Loucy (cell line): Measurements from ENCODE around the gene VPS45.

Source experiments
- H2AFZ ChIP-seq: fragments of 200-600 bp; sonication (generic); 2 replicates; pipeline ENCODE4 v1.6.0; 2016; ENCODE audit warnings: antibody characterized with exemption, mild to moderate bottlenecking, low read length, moderate library complexity
- H3F3A ChIP-seq: fragments of 200-600 bp; 2 replicates; pipeline ENCODE4 v1.6.0; 2016; ENCODE audit warnings: antibody characterized with exemption, low read depth, mild to moderate bottlenecking
- H3K27me3 ChIP-seq: fragments of 200-600 bp; sonication (generic); 2 replicates; pipeline ENCODE4 v1.6.1; 2014; ENCODE audit warnings: low read length, mild to moderate bottlenecking; ENCODE audit not compliant: insufficient read depth, poor library complexity, severe bottlenecking
- H3K36me3 ChIP-seq: fragments of 200-600 bp; sonication (generic); 2 replicates; pipeline ENCODE4 v1.6.1; 2016; ENCODE audit warnings: low read length; ENCODE audit not compliant: insufficient read depth
- H3K4me1 ChIP-seq: fragments of 200-600 bp; sonication (generic); 2 replicates; pipeline ENCODE4 v1.5.1; 2014; ENCODE audit warnings: low read length, mild to moderate bottlenecking; ENCODE audit not compliant: insufficient read depth, poor library complexity, severe bottlenecking
- H3K4me2 ChIP-seq: fragments of 200-600 bp; sonication (generic); 2 replicates; pipeline ENCODE4 v1.6.0; 2014; ENCODE audit warnings: antibody characterized with exemption, low read length, low read depth, mild to moderate bottlenecking; ENCODE audit not compliant: poor library complexity, severe bottlenecking
- H3K4me3 ChIP-seq: fragments of 200-600 bp; sonication (generic); 2 replicates; pipeline ENCODE4 v1.5.1; 2014; ENCODE audit warnings: low read length, mild to moderate bottlenecking, mixed read lengths; ENCODE audit not compliant: poor library complexity, severe bottlenecking
- H3K79me2 ChIP-seq: fragments of 200-600 bp; sonication (generic); 2 replicates; pipeline ENCODE4 v1.6.1; 2014; ENCODE audit warnings: low read length; ENCODE audit not compliant: insufficient read depth
- H3K9ac ChIP-seq: fragments of 200-600 bp; sonication (generic); 2 replicates; pipeline ENCODE4 v1.6.0; 2014; ENCODE audit warnings: mild to moderate bottlenecking, low read depth, low read length, moderate library complexity; ENCODE audit not compliant: poor library complexity, severe bottlenecking
- H3K9me2 ChIP-seq: fragments of 200-600 bp; sonication (generic); replicated peaks from 2 replicates; pipeline ENCODE4 v1.6.1; 2016; ENCODE audit warnings: low read depth, low read length, mixed read lengths
- H3K9me3 ChIP-seq: fragments of 200-600 bp; sonication (generic); 2 replicates; pipeline ENCODE4 v1.6.1; 2014; ENCODE audit warnings: mild to moderate bottlenecking, antibody characterized with exemption, low read length, low read depth; ENCODE audit not compliant: insufficient read depth
- H4K20me1 ChIP-seq: fragments of 200-600 bp; sonication (generic); 2 replicates; pipeline ENCODE4 v1.6.0; 2014; ENCODE audit warnings: antibody characterized with exemption, low read length, mild to moderate bottlenecking; ENCODE audit not compliant: insufficient read depth, poor library complexity, severe bottlenecking
- EZH2phosphoT487 ChIP-seq: fragments of 200-600 bp; IDR thresholded peaks from 2 replicates; pipeline ENCODE4 v1.6.1; 2018; ENCODE audit warnings: antibody characterized with exemption, mild to moderate bottlenecking, moderate library complexity, borderline replicate concordance
- TF ChIP-seq, protein P1 (sequence below): fragments of 200-600 bp; sonication (generic); conservative IDR thresholded peaks from 2 replicates; pipeline ENCODE4 v1.5.1; 2014; ENCODE audit warnings: mild to moderate bottlenecking, antibody characterized with exemption, low read length

Gene VPS45

DNA sequence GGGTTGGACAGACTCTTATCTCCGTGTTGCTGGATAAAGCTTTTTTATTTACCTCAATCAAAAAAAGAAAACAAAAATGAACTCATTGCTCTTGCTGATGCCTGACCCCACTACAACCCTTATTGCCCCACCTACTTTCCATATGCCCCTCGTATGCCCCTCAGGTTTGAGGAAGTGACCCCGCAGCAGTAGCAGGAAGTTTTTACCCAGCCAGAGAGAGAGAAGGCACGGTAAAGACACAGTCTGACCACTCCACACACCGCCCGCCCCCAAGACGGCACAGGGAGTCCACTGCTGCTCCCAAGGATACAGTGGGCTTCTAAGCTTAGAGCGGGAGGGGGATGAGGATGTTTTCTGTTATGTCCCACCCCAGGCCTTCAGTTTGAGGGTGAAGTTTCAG lies 92.0 kb downstream of the VPS45 start:
- Histone ChIP-seq H3K9me2 (no peaks in the 10 kb centered on the region), H3K4me2 (peak overlapping the region; percentile 88), H2AFZ (no peak overlapping the region), H3K79me2 (peaks cover 48% of the 10 kb centered on the region; the same call in 1 of the 2 replicates), H3K36me3 (peaks cover 52% of the 10 kb centered on the region; the same call in 1 of the 2 replicates), H3K4me1 (peaks cover 76% of the 10 kb centered on the region), H3K9me3 (no peaks in the 10 kb centered on the region), H3K27me3 (no peaks in the 10 kb centered on the region), H3K9ac (peak overlapping the region; percentile 8), H3K4me3 (no peak overlapping the region), H4K20me1 (peaks cover 28% of the 10 kb centered on the region), H3F3A (peaks cover 4% of the 10 kb centered on the region)
- TF ChIP-seq EZH2phosphoT487: no peak
- TF ChIP-seq, protein P1, sequence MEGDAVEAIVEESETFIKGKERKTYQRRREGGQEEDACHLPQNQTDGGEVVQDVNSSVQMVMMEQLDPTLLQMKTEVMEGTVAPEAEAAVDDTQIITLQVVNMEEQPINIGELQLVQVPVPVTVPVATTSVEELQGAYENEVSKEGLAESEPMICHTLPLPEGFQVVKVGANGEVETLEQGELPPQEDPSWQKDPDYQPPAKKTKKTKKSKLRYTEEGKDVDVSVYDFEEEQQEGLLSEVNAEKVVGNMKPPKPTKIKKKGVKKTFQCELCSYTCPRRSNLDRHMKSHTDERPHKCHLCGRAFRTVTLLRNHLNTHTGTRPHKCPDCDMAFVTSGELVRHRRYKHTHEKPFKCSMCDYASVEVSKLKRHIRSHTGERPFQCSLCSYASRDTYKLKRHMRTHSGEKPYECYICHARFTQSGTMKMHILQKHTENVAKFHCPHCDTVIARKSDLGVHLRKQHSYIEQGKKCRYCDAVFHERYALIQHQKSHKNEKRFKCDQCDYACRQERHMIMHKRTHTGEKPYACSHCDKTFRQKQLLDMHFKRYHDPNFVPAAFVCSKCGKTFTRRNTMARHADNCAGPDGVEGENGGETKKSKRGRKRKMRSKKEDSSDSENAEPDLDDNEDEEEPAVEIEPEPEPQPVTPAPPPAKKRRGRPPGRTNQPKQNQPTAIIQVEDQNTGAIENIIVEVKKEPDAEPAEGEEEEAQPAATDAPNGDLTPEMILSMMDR: no peak

DNA sequence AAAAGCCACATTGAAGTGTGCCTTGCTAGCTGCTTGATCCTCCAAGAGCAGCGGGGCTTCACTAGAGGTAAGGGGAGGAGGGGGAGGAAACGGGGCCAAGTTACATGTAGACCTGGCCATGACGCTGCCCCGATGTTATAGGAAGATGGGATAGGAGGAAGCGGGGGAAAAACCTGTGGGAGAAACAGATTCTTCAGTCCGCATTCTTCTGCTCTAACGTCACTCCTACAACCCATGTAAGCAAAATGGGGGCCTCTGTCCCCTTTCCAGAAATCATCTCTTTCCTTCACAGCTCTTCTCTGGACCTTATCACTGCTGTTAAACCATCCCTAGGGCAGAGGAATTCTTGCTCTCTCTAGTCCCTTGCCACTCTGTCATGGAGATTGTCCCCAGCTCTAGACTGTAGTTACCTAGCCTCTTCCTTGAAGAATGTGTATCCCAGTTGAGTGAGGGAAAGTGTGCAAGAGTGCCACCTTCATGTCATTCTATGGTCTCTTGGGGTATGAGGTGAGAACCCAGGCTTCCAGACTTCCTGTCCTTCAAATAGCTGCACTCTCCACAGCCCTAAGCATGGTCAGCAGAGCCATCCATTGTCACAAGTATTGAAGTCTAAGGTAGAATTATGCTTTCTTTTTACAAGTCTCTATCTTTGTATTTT lies 93.5 kb downstream of the VPS45 start:
- peaks cover 38% of the 10 kb centered on the region; the same call in 1 of the 2 replicates for H3K36me3 ChIP-seq
- H3K4me3 ChIP-seq: peak overlapping the region; percentile 24
- H2AFZ ChIP-seq: no peak overlapping the region
- H3K4me1 ChIP-seq: peaks cover 77% of the 10 kb centered on the region
- H3K4me2 ChIP-seq: peak overlapping the region; percentile 88
- H4K20me1 ChIP-seq: peaks cover 13% of the 10 kb centered on the region
- H3K27me3 ChIP-seq: no peaks in the 10 kb centered on the region
- no peaks in the 10 kb centered on the region for H3K9me2 ChIP-seq
- H3K9me3 ChIP-seq: no peaks in the 10 kb centered on the region
- no peak for TF ChIP-seq EZH2phosphoT487
- TF ChIP-seq, protein P1: peak; percentile 32
- H3K9ac ChIP-seq: peak overlapping the region; percentile 82
- peaks cover 15% of the 10 kb centered on the region for H3F3A ChIP-seq
- peaks cover 32% of the 10 kb centered on the region; the same call in 1 of the 2 replicates for H3K79me2 ChIP-seq

DNA sequence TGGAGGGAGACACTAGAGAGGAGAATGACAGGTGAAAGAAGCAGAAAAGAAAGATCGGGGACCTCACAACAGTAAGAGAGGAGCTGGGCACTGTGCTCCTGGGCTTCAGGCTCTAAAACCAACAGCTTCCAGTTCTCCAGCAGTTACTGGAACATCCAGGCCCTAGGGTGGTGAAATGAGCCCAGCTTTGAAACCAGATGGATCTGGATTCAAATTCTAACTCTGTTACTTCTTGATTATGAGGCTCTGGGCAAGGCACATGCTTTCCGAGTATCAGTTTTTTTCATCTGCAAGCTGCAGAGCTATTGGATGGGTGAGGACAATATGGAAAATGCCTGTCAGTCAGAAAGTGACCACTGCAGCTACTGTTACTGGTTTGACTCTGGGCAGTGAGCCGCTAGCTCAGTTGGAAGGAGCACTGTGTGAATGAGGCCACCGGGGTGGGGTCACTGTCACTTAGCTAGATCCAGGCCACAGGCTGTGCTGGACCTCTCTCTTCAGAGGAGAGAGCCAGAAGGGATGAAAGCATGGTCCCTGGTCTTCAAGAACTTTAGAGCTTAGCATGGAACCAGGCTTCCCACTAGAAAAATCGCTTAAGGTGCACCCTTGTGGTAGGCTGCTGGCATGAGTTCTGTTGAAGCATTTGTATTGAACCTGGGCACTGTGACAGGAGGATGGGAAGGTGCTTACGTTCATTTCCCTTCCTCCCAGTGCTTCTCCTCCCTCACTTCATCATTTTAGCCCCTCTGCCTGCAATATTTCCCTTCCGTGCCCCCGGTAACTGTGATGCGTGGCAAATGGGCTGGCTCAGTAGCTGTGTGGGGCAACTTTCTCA lies 94.4 kb downstream of the VPS45 start:
- no peak for TF ChIP-seq EZH2phosphoT487
- TF ChIP-seq, protein P1: peak; percentile 57
- peak overlapping the region; percentile 82 for H3K9ac ChIP-seq
- H3K4me3 ChIP-seq: peak overlapping the region; percentile 70
- H3K9me3 ChIP-seq: no peaks in the 10 kb centered on the region
- H3K36me3 ChIP-seq: peaks cover 29% of the 10 kb centered on the region; the same call in 1 of the 2 replicates
- no peak overlapping the region for H2AFZ ChIP-seq
- peaks cover 15% of the 10 kb centered on the region for H3F3A ChIP-seq
- H3K79me2 ChIP-seq: peaks cover 24% of the 10 kb centered on the region; the same call in 1 of the 2 replicates
- peaks cover 7% of the 10 kb centered on the region for H4K20me1 ChIP-seq
- H3K9me2 ChIP-seq: no peaks in the 10 kb centered on the region
- no peaks in the 10 kb centered on the region for H3K27me3 ChIP-seq
- H3K4me2 ChIP-seq: peak overlapping the region; percentile 88
- H3K4me1 ChIP-seq: peaks cover 74% of the 10 kb centered on the region
